NCI-H1092 (cell line): ENCODE data around the gene AKAP7.
"Not testable (repeated sequence)": the region's sequence is repeated elsewhere in the genome, so short reads cannot be mapped to it uniquely, and the experiment has no call there.

Experiments
- DNase-seq: peaks from one replicate; lab custom pipeline; 2025; lab: John Stamatoyannopoulos, UW

Gene AKAP7

GRCh38 chr6:131135244-131136020 lies at the start of gene AKAP7:
AKAP7 (plus strand) TSS chr6:131135467; CDS start chr6:131135764, 297 bp downstream.
- no peak for DNase-seq

- not testable (repeated sequence) for DNase-seq
These were observed 44.9 kb upstream of the AKAP7 start for GRCh38 chr6:131090339-131090738.

GRCh38 chr6:131091944-131092343 lies 43.3 kb upstream of the AKAP7 start:
- DNase-seq: not testable (repeated sequence)

- no peak for DNase-seq
These were observed 41.9 kb upstream of the AKAP7 start for GRCh38 chr6:131093334-131093733.

GRCh38 chr6:131096786-131097185 lies 38.5 kb upstream of the AKAP7 start:
- DNase-seq: no peak

GRCh38 chr6:131101911-131102680 lies 33.2 kb upstream of the AKAP7 start:
- DNase-seq: no peak

- DNase-seq: no peak
These were observed 32.0 kb upstream of the AKAP7 start for GRCh38 chr6:131103296-131103695.

GRCh38 chr6:131103901-131104300 lies 31.4 kb upstream of the AKAP7 start:
- DNase-seq: no peak

GRCh38 chr6:131107151-131107550 lies 28.1 kb upstream of the AKAP7 start:
- no peak for DNase-seq

- no peak for DNase-seq
These were observed 23.0 kb upstream of the AKAP7 start for GRCh38 chr6:131112249-131112648.

GRCh38 chr6:131115651-131116050 lies 19.6 kb upstream of the AKAP7 start:
- no peak for DNase-seq

- no peak for DNase-seq
These were observed 18.9 kb upstream of the AKAP7 start for GRCh38 chr6:131116321-131116720.

- no peak for DNase-seq
These were observed 18.4 kb upstream of the AKAP7 start for GRCh38 chr6:131116755-131117360.

- DNase-seq: no peak
These were observed 17.4 kb upstream of the AKAP7 start for GRCh38 chr6:131117878-131118277.

- no peak for DNase-seq
These were observed 13.3 kb upstream of the AKAP7 start for GRCh38 chr6:131122007-131122406.

GRCh38 chr6:131122516-131122915 lies 12.8 kb upstream of the AKAP7 start:
- no peak for DNase-seq

- DNase-seq: no peak
These were observed 10.8 kb upstream of the AKAP7 start for GRCh38 chr6:131124336-131125071.

GRCh38 chr6:131125431-131125830 lies 9.8 kb upstream of the AKAP7 start:
- no peak for DNase-seq

GRCh38 chr6:131129689-131130553 lies 5.3 kb upstream of the AKAP7 start:
- DNase-seq: no peak

GRCh38 chr6:131130554-131130940 lies 4.7 kb upstream of the AKAP7 start:
- DNase-seq: no peak

GRCh38 chr6:131132360-131132759 lies 2.9 kb upstream of the AKAP7 start:
- no peak for DNase-seq
